Peyer's patch (tissue), 4 donors: ENCODE measurements around the gene C11orf16. TPM values are rescaled to one million over a fixed set of nuclear protein-coding genes. Genes with fewer than 3 reads are reported as not detected.
A peak's percentile ranks its signal among the peaks of the same experiment; 100 is the strongest.
"Not testable (repeated sequence)": the region's sequence is repeated elsewhere in the genome, so short reads cannot be mapped to it uniquely, and the experiment has no call there.

ENCODE experiments used
- DNase-seq, 3 donors: peaks; one replicate each; pipeline ENCODE4 v3.0.0-alpha.2; 2017 to 2019
- H3K27ac ChIP-seq, 4 donors: fragments of 200-600 bp; sonication (generic); one replicate each; pipeline ENCODE4 v1.5.1; 2016 to 2019
- H3K27me3 ChIP-seq, 2 donors: fragments of 200-600 bp; sonication (generic); one replicate each; pipeline ENCODE4 v1.5.1; 2019
- H3K36me3 ChIP-seq, 3 donors: fragments of 200-600 bp; sonication (generic); one replicate each; pipeline ENCODE4 v1.5.1; 2016 to 2019
- H3K4me1 ChIP-seq, 4 donors: fragments of 200-600 bp; sonication (generic); one replicate each; pipeline ENCODE4 v1.5.1; 2016 to 2019
- H3K4me3 ChIP-seq, 4 donors: fragments of 200-600 bp; sonication (generic); 1 replicate in 3 of 4; 2 replicates in 1 of 4; pipeline ENCODE4 v1.5.1; 2016 to 2019; ENCODE audit warnings: mild to moderate bottlenecking in 1 of 4
- H3K9me3 ChIP-seq, 4 donors: fragments of 200-600 bp; sonication (generic); one replicate each; pipeline ENCODE4 v1.5.1; 2016 to 2019; ENCODE audit warnings: mild to moderate bottlenecking in 1 of 4
- POLR2A ChIP-seq, 2 donors: fragments of 450-650 bp; IDR thresholded peaks; one replicate each; pipeline ENCODE4 v1.5.1; 2017; ENCODE audit warnings: antibody characterized with exemption in 2 of 2, mild to moderate bottlenecking in 2 of 2, moderate library complexity in 2 of 2
- total RNA-seq, 4 donors: library from RNA; depleted of rRNA; stranded (reverse); fragments of >200 nt; gene quantifications; one replicate each; pipeline ENCODE4 v1.1.0, GENCODE V29; 2016
- TF ChIP-seq, protein P1 (sequence below), 6 experiments: fragments of 450-650 bp in 4 of 6; fragments of 200-600 bp in 2 of 6; sonication (generic) in 1 of 6; IDR thresholded peaks; one replicate each; pipeline ENCODE4 v1.5.1; 2017 to 2019; ENCODE audit warnings: antibody characterized with exemption in 6 of 6, mild to moderate bottlenecking in 3 of 6, moderate library complexity in 1 of 6

The C11orf16 gene
- total RNA-seq, 4 donors from 2014 or later: not detected

DNA sequence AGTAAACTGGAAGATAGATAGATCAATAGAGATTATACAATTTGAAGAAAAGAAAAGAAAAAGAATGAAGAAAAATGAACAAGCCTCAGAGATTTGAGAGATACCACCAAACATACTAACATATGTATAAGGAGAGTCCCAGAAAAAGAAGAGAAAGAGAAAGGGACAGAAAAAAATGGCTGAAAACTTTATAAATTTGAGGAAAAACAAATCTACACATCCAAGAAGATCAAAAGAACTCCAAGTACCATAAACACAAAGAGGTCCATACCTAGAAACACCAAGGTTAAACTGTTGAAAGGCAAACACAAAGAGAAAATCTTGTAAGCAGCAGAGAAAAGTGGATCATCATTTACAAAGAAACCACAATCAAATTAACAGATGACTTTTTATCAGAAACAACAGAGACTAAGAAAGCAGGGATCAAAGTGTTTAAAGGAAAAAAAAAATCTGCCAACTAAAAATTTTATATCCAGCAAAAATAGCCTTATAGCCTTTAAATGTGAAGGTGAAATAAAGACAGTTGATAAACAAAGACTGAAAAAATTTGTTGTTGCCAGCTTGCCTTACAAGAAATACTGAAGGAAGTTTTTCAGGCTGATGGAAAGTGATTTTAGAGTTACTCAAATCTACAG is 33.5 kb downstream of the C11orf16 start:
- Histone ChIP-seq H3K4me1 (no peaks in the 10 kb centered on the region), H3K27ac (no peak overlapping the region), H3K36me3 (no peaks in the 10 kb centered on the region), H3K27me3 (no peaks in the 10 kb centered on the region), H3K4me3 (no peak overlapping the region), H3K9me3 (peaks cover 0 to 7% (median 0%) of the 10 kb centered on the region in 4 donors)
- TF ChIP-seq POLR2A (IDR thresholded peaks at IDR 0.05): no peak
- TF ChIP-seq, protein P1, sequence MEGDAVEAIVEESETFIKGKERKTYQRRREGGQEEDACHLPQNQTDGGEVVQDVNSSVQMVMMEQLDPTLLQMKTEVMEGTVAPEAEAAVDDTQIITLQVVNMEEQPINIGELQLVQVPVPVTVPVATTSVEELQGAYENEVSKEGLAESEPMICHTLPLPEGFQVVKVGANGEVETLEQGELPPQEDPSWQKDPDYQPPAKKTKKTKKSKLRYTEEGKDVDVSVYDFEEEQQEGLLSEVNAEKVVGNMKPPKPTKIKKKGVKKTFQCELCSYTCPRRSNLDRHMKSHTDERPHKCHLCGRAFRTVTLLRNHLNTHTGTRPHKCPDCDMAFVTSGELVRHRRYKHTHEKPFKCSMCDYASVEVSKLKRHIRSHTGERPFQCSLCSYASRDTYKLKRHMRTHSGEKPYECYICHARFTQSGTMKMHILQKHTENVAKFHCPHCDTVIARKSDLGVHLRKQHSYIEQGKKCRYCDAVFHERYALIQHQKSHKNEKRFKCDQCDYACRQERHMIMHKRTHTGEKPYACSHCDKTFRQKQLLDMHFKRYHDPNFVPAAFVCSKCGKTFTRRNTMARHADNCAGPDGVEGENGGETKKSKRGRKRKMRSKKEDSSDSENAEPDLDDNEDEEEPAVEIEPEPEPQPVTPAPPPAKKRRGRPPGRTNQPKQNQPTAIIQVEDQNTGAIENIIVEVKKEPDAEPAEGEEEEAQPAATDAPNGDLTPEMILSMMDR (IDR thresholded peaks at IDR 0.05): no peak
- no peak for DNase-seq

DNA sequence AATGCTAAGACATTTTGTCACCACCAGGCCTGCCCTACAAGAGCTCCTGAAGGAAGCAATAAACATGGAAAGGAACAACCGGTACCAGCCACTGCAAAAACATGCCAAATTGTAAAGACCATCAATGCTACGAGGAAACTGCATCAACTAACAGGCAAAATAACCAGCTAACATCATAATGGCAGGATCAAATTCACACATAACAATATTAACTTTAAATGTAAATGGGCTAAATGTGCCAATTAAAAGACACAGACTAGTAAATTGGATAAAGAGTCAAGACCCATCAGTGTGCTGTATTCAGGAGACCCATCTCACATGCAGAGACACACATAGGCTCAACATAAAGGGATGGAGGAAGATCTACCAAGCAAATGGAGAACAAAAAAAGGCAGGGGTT is 41.6 kb downstream of the C11orf16 start:
- not testable (repeated sequence) for H3K36me3 ChIP-seq, H3K27ac ChIP-seq, H3K4me3 ChIP-seq, H3K9me3 ChIP-seq, H3K27me3 ChIP-seq, H3K4me1 ChIP-seq, DNase-seq

DNA sequence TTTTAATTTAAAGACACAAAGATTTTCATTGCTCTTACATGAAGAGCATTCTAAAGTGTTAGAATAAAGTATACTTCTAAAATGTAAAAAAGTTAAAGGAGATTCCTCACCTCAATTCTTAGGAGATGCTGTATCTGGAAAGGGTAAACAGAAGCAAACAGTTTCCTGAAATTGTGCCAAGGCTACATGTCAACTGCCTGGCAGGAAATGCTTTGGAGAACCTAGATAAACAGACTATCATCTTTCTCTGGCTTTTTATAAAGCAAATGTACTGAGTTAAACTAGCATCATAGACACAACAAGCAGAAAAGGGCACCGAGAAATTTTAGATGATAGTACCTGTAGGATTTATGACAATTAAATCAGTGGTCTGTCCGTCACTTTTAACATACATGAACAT is 46.4 kb downstream of the C11orf16 start:
- H3K4me1 ChIP-seq: no peaks in the 10 kb centered on the region
- TF ChIP-seq POLR2A (IDR thresholded peaks at IDR 0.05): no peak
- TF ChIP-seq, protein P1 (IDR thresholded peaks at IDR 0.05): no peak
- H3K4me3 ChIP-seq: no peak overlapping the region
- H3K27ac ChIP-seq: no peak overlapping the region
- no peaks in the 10 kb centered on the region for H3K36me3 ChIP-seq
- no peaks in the 10 kb centered on the region for H3K9me3 ChIP-seq
- no peaks in the 10 kb centered on the region for H3K27me3 ChIP-seq
- DNase-seq: no peak

DNA sequence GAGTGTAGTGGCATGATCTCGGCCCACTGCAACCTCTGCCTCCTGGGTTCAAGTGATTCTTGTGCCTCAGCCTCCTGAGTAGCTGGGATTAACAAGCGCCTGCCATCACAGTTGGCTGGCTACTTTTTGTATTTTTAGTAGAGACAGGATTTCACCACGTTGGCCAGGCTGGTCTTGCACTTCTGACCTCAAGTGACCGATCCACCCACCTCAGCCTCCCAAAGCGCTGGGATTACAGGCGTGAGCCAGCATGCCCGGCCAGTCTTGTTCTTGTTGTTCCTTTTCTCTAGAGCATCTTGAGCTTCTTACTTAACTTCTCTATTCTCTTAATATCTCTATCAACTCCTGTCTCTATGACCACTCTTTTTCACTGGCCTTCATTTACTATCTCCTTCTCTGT is 51.2 kb downstream of the C11orf16 start:
- not testable (repeated sequence) for H3K4me3 ChIP-seq, H3K9me3 ChIP-seq, H3K27ac ChIP-seq, H3K4me1 ChIP-seq, DNase-seq, H3K27me3 ChIP-seq, H3K36me3 ChIP-seq

DNA sequence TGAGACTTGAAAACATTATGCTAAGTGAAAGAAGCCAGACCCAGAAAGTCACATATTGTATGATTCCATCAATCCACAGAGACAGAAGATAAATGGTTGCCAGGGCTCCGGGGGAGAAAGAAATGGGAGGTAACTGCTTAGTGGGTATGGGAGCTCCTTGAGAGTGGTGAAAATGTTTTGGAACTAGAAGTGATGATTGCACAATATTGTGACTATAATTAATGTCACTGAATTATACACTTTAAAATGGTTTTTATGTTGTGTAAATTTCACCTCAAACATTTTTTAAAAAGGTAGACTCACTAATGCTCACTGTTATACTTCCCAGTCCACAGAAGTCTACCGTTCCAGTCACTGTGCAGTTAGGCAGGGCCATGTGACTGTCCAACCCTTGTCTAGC is 54.0 kb downstream of the C11orf16 start:
- no peak overlapping the region for H3K4me3 ChIP-seq
- DNase-seq: no peak
- no peaks in the 10 kb centered on the region for H3K27me3 ChIP-seq
- H3K4me1 ChIP-seq: peaks cover 0 to 4% (median 0%) of the 10 kb centered on the region in 4 donors
- no peaks in the 10 kb centered on the region for H3K9me3 ChIP-seq
- H3K36me3 ChIP-seq: no peaks in the 10 kb centered on the region
- H3K27ac ChIP-seq: no peak overlapping the region
- TF ChIP-seq POLR2A (IDR thresholded peaks at IDR 0.05): no peak

DNA sequence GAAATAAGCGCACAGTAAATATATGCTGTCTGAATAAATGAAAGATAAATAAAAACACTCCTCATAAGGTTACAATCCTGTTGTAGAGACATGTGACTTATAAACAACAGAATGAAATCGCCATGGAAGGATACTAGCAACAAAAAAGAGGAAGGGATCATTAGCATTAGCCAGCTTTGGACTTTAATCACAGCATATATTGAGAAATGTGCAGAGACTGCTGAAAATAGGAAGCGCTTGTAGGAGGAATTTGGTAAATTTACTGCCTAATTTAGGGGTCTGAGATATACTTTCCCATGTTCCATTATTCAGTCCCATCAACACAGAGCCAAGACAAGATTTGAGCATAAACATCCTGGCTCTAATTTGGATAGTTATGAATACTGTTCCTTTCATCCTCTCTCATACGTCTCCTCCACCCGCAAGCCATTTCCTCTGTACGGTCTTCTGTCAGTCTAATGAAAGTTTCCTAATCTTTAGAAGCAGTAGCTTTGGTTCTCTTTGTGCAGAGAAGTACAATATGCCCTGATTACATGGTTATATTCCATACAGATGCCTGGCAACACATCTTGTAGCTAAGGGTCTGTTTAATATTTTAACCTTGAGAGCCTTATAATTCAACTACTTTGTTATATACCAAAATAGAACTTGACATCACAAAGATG is 58.9 kb downstream of the C11orf16 start:
- Histone ChIP-seq H3K27ac (peak overlapping the region in 1 of 4 donors; percentile 42), H3K4me1 (peaks cover 0 to 8% (median 4%) of the 10 kb centered on the region in 4 donors), H3K36me3 (no peaks in the 10 kb centered on the region), H3K9me3 (no peaks in the 10 kb centered on the region), H3K4me3 (no peak overlapping the region), H3K27me3 (no peaks in the 10 kb centered on the region)
- no peak for DNase-seq
- TF ChIP-seq, protein P1 (IDR thresholded peaks at IDR 0.05): no peak
- no peak for TF ChIP-seq POLR2A (IDR thresholded peaks at IDR 0.05)

DNA sequence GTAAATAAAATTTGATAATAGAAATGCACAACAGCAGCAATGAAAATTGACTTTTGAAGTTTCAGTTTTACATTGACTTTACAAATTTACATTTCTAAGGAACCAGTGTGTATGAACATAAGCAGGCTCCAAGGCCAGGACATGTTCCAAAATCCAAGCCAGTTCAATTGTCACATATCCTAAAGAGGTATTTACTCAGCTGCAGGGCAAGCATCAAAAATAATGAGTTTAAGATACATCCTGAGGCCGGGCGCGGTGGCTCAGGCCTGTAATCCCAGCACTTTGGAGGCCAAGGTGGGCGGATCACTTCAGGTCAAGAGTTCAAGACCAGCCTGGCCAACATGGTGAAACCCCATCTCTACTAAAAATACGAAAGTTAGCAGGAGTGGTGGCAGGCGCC is 60.8 kb downstream of the C11orf16 start:
- DNase-seq: no peak
- Histone ChIP-seq H3K36me3 (no peaks in the 10 kb centered on the region), H3K4me1 (peaks cover 0 to 11% (median 4%) of the 10 kb centered on the region in 4 donors), H3K9me3 (no peaks in the 10 kb centered on the region), H3K4me3 (no peak overlapping the region), H3K27me3 (no peaks in the 10 kb centered on the region), H3K27ac (peak overlapping the region in 3 of 4 donors; percentile 2 to 88 (median 10))
- TF ChIP-seq POLR2A (IDR thresholded peaks at IDR 0.05): no peak
- TF ChIP-seq, protein P1 (IDR thresholded peaks at IDR 0.05): no peak
